Mucosa of descending colon (tissue), 3 donors: ENCODE data around the gene TEAD1. TPM values are rescaled to one million over a fixed set of nuclear protein-coding genes. Genes with fewer than 3 reads are reported as not detected.
A peak's percentile ranks its signal among the peaks of the same experiment; 100 is the strongest.

Experiments
- ATAC-seq: fragments of 200-7000 bp; cut with Tn5 transposase; one replicate; pipeline ENCODE4 v1.9.1; 2020; ENCODE audit warnings: mild to moderate bottlenecking, moderate library complexity
- DNase-seq, 3 donors: peaks; one replicate each; pipeline ENCODE4 v3.0.0-alpha.2; 2020
- H3K36me3 ChIP-seq: fragments of 200-600 bp; one replicate; pipeline ENCODE4 v1.8.0; 2021; ENCODE audit warnings: low read depth, mild to moderate bottlenecking
- H3K4me1 ChIP-seq: fragments of 200-600 bp; one replicate; pipeline ENCODE4 v1.8.0; 2021; ENCODE audit warnings: low read depth, mild to moderate bottlenecking
- H3K4me3 ChIP-seq: fragments of 200-600 bp; one replicate; pipeline ENCODE4 v1.8.0; 2021; ENCODE audit warnings: mild to moderate bottlenecking
- H3K9me3 ChIP-seq: fragments of 200-600 bp; one replicate; pipeline ENCODE4 v1.8.0; 2021; ENCODE audit warnings: mild to moderate bottlenecking
- CTCF ChIP-seq: fragments of 200-600 bp; IDR thresholded peaks from one replicate; pipeline ENCODE4 v1.8.0; 2022; ENCODE audit warnings: antibody characterized with exemption, mild to moderate bottlenecking
- intact Hi-C, 2 donors: fragments of 100-400 bp; cut with DNase I in 1 of 2; cut with micrococcal nuclease in 1 of 2; formaldehyde crosslinking; loops; one replicate each; pipeline versions ENCODE4 v1.11.0 to v1.11.1; 2022; cut with DNase I, micrococcal nuclease
- total RNA-seq, 3 donors: library from RNA; stranded (reverse); fragmentation: NEBNext Ultra II Directional in 2 of 3; extraction: Animal tissue kit (Norgen Biotek cat#: 25700) in 2 of 3; gene quantifications; one replicate each; pipeline versions ENCODE4 v1.2.1 to v1.2.4, GENCODE V29; 2021 to 2023
- donor health status: DM: no; HTN: no; CAD: no; lungs with moderate emphysema.
- donor health status: DM: no; HTN: no; CAD: no.
- donor health status: DM: no; HTN: yes; CAD: no.

The TEAD1 gene
- total RNA-seq, 3 donors from 2014 or later = 33.2 to 196 (median 41.1) TPM

DNA sequence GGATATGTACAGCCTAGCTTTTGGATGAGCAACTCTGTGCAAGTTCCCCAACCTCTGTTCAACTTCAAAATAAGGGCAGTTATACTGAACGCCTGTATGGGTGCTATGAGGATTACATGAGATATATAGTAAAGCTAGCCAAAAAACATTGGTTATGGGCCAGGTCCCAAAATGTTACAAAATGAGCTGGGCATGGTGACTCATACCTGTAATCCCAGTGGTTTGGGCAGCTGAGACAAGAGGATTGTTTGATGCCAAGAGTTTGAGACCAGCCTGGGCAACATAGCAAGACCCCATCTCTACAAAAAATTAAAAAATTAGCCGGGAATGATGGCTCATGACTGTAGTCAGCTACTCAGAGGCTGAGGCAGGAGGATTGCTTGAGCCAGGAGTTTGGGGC lies 118.4 kb downstream of the TEAD1 start:
- DNase-seq = no peak
- ATAC-seq = no peak
- no peak for TF ChIP-seq CTCF
- Histone ChIP-seq H3K9me3 (no peaks in the 10 kb centered on the region), H3K4me1 (no peaks in the 10 kb centered on the region), H3K4me3 (no peak overlapping the region), H3K36me3 (no peaks in the 10 kb centered on the region)
- intact Hi-C loops = no loop called here

GRCh38 chr11:12793065-12793464 lies 118.8 kb downstream of the TEAD1 start:
- DNase-seq = no peak
- no peak for TF ChIP-seq CTCF
- intact Hi-C loops = no loop called here
- no peak overlapping the region for H3K4me3 ChIP-seq
- H3K36me3 ChIP-seq = no peaks in the 10 kb centered on the region
- ATAC-seq = no peak
- no peaks in the 10 kb centered on the region for H3K4me1 ChIP-seq
- no peaks in the 10 kb centered on the region for H3K9me3 ChIP-seq

DNA sequence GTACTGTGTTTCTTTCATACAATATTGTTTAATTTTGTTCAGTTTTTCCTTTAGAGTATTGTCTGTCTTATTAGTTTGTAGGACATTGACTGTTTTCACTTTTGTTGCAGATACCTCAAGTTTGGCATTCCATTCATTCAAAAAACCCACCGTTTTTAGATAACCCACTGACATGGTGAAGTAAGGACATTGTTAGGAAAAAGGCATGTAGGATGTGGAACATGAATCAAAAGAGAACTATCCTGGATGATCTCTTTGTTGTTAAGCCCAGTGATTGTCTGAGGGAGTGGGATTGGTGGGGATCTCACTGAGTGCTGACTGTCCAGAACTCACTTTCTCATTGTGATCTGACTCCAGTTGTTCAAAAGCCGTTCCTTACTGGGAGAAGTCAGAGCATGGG lies 119.3 kb downstream of the TEAD1 start:
- intact Hi-C loops = no loop called here
- no peak for TF ChIP-seq CTCF
- Histone ChIP-seq H3K4me3 (no peak overlapping the region), H3K4me1 (no peaks in the 10 kb centered on the region), H3K36me3 (no peaks in the 10 kb centered on the region), H3K9me3 (no peaks in the 10 kb centered on the region)
- ATAC-seq (no peak), DNase-seq (no peak)

DNA sequence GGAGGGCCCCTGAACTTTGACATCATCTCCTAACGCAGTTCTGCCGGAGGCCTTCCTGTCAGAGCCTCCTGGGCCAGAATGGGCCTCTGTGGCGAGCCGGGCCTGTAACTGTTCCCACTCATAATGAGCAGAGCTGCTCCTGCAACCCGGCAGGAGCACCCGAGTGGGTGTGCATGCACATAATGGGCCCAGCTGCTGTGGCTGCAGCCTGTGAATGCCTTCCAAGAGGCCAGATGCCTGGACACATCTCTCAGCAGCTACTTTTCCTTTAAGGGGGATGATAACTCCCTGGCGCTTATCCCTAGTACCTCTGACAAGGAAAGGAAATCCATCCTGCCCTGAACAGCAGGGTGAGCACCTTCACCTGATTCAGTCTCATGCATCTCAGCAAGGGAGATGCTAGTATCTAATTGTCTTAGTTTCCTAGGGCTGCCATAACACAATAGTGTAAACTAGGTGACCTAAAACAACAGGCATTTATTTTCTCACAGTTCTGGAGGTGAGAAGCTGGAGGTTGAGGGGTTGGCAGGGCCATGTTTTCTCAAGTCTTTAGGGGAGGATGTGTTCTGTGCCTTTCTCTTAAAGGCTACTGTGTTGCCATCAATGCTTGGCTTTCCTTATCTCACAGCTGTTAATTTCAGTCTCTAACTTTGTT lies 120.5 kb downstream of the TEAD1 start:
- no peak for DNase-seq
- H3K9me3 ChIP-seq = no peaks in the 10 kb centered on the region
- intact Hi-C loops = no loop called here
- TF ChIP-seq CTCF = no peak
- no peak overlapping the region for H3K4me3 ChIP-seq
- no peaks in the 10 kb centered on the region for H3K36me3 ChIP-seq
- no peak for ATAC-seq
- peaks cover 8% of the 10 kb centered on the region for H3K4me1 ChIP-seq

- no peak for ATAC-seq
- Histone ChIP-seq H3K4me1 (peaks cover 27% of the 10 kb centered on the region), H3K36me3 (no peaks in the 10 kb centered on the region), H3K9me3 (no peaks in the 10 kb centered on the region), H3K4me3 (no peak overlapping the region)
- TF ChIP-seq CTCF = no peak
- intact Hi-C loops = no loop called here
- no peak for DNase-seq
These were observed 123.8 kb downstream of the TEAD1 start for GRCh38 chr11:12797996-12798395.

DNA sequence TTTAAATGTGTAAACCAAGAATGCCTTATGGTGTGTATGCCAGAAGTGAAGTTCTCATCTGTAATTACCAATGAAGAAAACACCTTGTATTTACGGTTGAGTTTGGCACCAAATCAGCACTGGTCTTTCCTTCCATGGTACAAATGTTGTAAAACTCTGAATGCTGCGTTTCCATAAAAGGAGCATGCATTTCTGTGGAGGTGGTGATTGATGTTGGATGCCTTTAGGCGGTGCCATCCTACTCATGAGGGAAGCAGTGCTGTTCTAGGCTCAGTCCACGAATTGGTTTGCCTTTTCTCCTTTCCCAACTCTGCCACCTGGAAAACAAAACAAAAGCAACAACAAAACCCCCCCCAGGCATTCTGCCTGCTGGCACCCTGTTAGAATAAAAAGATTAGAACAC lies 124.4 kb downstream of the TEAD1 start:
- Histone ChIP-seq H3K4me1 (peaks cover 33% of the 10 kb centered on the region), H3K9me3 (no peaks in the 10 kb centered on the region), H3K36me3 (no peaks in the 10 kb centered on the region), H3K4me3 (no peak overlapping the region)
- DNase-seq (peak in 1 of 3 donors; percentile 23), ATAC-seq (peak; percentile 17)
- no peak for TF ChIP-seq CTCF
- intact Hi-C loops = no loop called here
